GM12878 (cell line): Measurements from ENCODE around the gene TTYH3. TPM values are rescaled to one million over a fixed set of nuclear protein-coding genes. Genes with fewer than 3 reads are reported as not detected.

Experiments
- ATAC-seq: fragments of 200-7000 bp; cut with Tn5 transposase; 3 replicates; pipeline ENCODE4 v1.9.1; 2020; ENCODE audit warnings: mild to moderate bottlenecking, moderate library complexity
- BruUV-seq: library from RNA; stranded (reverse); fragments of 400-500 nt; replicated peaks from 2 replicates; lab custom pipeline; 2021; lab: Mats Ljungman, UMichigan
- CTCF ChIA-PET: fragments of 300-600 bp; sonication (Branson Sonifier 250); formaldehyde crosslinking; extraction: SDS; loops from one replicate; lab custom pipeline; 2021; ENCODE audit warnings: inconsistent platforms; lab: Yijun Ruan, JAX
- POLR2A ChIA-PET: fragments of 350-600 bp; formaldehyde crosslinking; extraction: SDS; loops from one replicate; lab custom pipeline; 2021; ENCODE audit warnings: inconsistent platforms; lab: Charles Lee
- RAD21 ChIA-PET: fragments of 300-600 bp; sonication (Branson Sonifier 250); formaldehyde crosslinking; loops from one replicate; lab custom pipeline; 2023; ENCODE audit warnings: antibody characterized with exemption; ENCODE audit not compliant: unreplicated experiment; lab: Charles Lee
- SMC1A ChIA-PET: fragments of 300-600 bp; sonication (Branson Sonifier 250); formaldehyde crosslinking; loops from one replicate; lab custom pipeline; 2023; ENCODE audit not compliant: unreplicated experiment, uncharacterized antibody; lab: Charles Lee
- DNase-seq: peaks from one replicate; pipeline ENCODE4 v3.0.0-alpha.2; 2011; ENCODE audit warnings: low read depth, low spot score
- FAIRE-seq: peaks from 3 replicates; lab custom pipeline; 2011; peaks lifted over from hg19 to GRCh38; lab: Jason Lieb, UNC
- H2AFZ ChIP-seq: 2 replicates; pipeline ENCODE4 v1.6.0; 2011; ENCODE audit warnings: low read depth, low read length, control low read depth; ENCODE audit not compliant: control insufficient read depth
- H3K27ac ChIP-seq: 2 replicates; pipeline ENCODE4 v1.5.1; 2011; ENCODE audit warnings: control low read depth; ENCODE audit not compliant: control insufficient read depth, insufficient read depth
- H3K27me3 ChIP-seq, 2 experiments: replicated peaks in 1 of 2; 2 replicates each; pipeline versions ENCODE4 v1.6.0 to v1.6.1; 2011; ENCODE audit warnings: low read length in 1 of 2; ENCODE audit not compliant: control insufficient read depth in 2 of 2, insufficient read depth in 2 of 2
- H3K36me3 ChIP-seq, 2 experiments: 2 replicates each; pipeline ENCODE4 v1.5.1; 2011; ENCODE audit warnings: low read length in 1 of 2; ENCODE audit not compliant: control insufficient read depth in 2 of 2, insufficient read depth in 2 of 2
- H3K4me1 ChIP-seq: 2 replicates; pipeline ENCODE4 v1.6.1; 2011; ENCODE audit warnings: mild to moderate bottlenecking, low read length, moderate library complexity, mixed read lengths; ENCODE audit not compliant: control insufficient read depth, insufficient read depth
- H3K4me2 ChIP-seq: 2 replicates; pipeline ENCODE4 v1.6.0; 2011; ENCODE audit warnings: control low read depth; ENCODE audit not compliant: control insufficient read depth, insufficient read depth
- H3K4me3 ChIP-seq: fragments of 200-600 bp; sonication (generic); 2 replicates; pipeline ENCODE4 v1.5.1; 2016
- H3K79me2 ChIP-seq: 2 replicates; pipeline ENCODE4 v1.6.0; 2011; ENCODE audit warnings: low read length; ENCODE audit not compliant: control insufficient read depth, insufficient read depth
- H3K9ac ChIP-seq: 2 replicates; pipeline ENCODE4 v1.8.0; 2011; ENCODE audit warnings: low read length, control low read depth, mixed read lengths; ENCODE audit not compliant: control insufficient read depth, insufficient read depth
- H3K9me3 ChIP-seq: replicated peaks from 3 replicates; pipeline ENCODE4 v1.5.1; 2011; ENCODE audit warnings: mild to moderate bottlenecking, low read length; ENCODE audit not compliant: control insufficient read depth, insufficient read depth
- H4K20me1 ChIP-seq: 2 replicates; pipeline ENCODE4 v1.6.0; 2011; ENCODE audit not compliant: control insufficient read depth, insufficient read depth
- DPF2 ChIP-seq: fragments of 450-650 bp; IDR thresholded peaks from 2 replicates; pipeline ENCODE4 v1.6.1; 2017; ENCODE audit warnings: mild to moderate bottlenecking
- KAT2A ChIP-seq: conservative IDR thresholded peaks from 2 replicates; pipeline ENCODE4 v1.6.1; 2011; ENCODE audit warnings: low read depth, low read length; ENCODE audit not compliant: control insufficient read depth
- MEF2A ChIP-seq: IDR thresholded peaks from 2 replicates; pipeline ENCODE4 v1.6.1; 2011; ENCODE audit warnings: low read depth, mild to moderate bottlenecking, low read length, moderate library complexity; ENCODE audit not compliant: insufficient read depth
- MLLT1 ChIP-seq: fragments of 450-650 bp; IDR thresholded peaks from 2 replicates; pipeline ENCODE4 v1.6.1; 2016; ENCODE audit warnings: mild to moderate bottlenecking
- MTA2 ChIP-seq: fragments of 450-650 bp; IDR thresholded peaks from 2 replicates; pipeline ENCODE4 v1.6.1; 2016; ENCODE audit warnings: low read depth, mild to moderate bottlenecking, moderate library complexity
- MXI1 ChIP-seq: fragments of 150-350 bp; IDR thresholded peaks from 2 replicates; pipeline ENCODE4 v1.6.1; 2011; ENCODE audit warnings: low read depth, mild to moderate bottlenecking, inconsistent platforms, low read length, improper control_type of control experiment
- MYB ChIP-seq: fragments of 150-350 bp; IDR thresholded peaks from 2 replicates; pipeline ENCODE4 v1.6.1; 2014; ENCODE audit warnings: mild to moderate bottlenecking, low read depth, low read length, borderline replicate concordance
- NRF1 ChIP-seq: conservative IDR thresholded peaks from 2 replicates; pipeline ENCODE4 v1.6.1; 2011; ENCODE audit warnings: mild to moderate bottlenecking, low read depth, low read length, improper control_type of control experiment
- RAD21 ChIP-seq: IDR thresholded peaks from 2 replicates; pipeline ENCODE4 v1.6.1; 2011; ENCODE audit warnings: mild to moderate bottlenecking, low read depth, low read length, moderate library complexity; ENCODE audit not compliant: insufficient read depth
- RBBP5 ChIP-seq: fragments of 200-600 bp; sonication (generic); conservative IDR thresholded peaks from 2 replicates; pipeline ENCODE4 v1.6.1; 2016
- RUNX3 ChIP-seq: IDR thresholded peaks from 2 replicates; pipeline ENCODE4 v1.6.1; 2012; ENCODE audit warnings: low read length, inconsistent platforms
- SUZ12 ChIP-seq: fragments of 200-600 bp; sonication (generic); IDR thresholded peaks from one replicate; pipeline ENCODE4 v1.6.1; 2018; ENCODE audit warnings: antibody characterized with exemption, mild to moderate bottlenecking; ENCODE audit not compliant: unreplicated experiment
- TAF1 ChIP-seq: IDR thresholded peaks from 2 replicates; pipeline ENCODE4 v1.6.1; 2011; ENCODE audit warnings: mild to moderate bottlenecking, low read depth, low read length, borderline replicate concordance
- TCF12 ChIP-seq: IDR thresholded peaks from 2 replicates; pipeline ENCODE4 v1.6.1; 2011; ENCODE audit warnings: low read depth, mild to moderate bottlenecking, low read length
- whole genome bisulfite sequencing: methylation state at CpG from one replicate; pipeline ENCODE4 v1.1.6; 2016; ENCODE audit warnings: low lambda C conversion rate; ENCODE audit not compliant: insufficient replicate concordance, insufficient coverage; ENCODE audit errors: missing lambda C conversion rate; 5-methylcytosine and 5-hydroxymethylcytosine counted together
- in situ Hi-C: fragments of 300-500 bp; cut with MboI; formaldehyde crosslinking; loops from 9 replicates; pipeline ENCODE4 v1.14.3; 2018; ENCODE audit warnings: mixed read lengths
- intact Hi-C: fragments of 100-400 bp; cut with micrococcal nuclease; formaldehyde crosslinking; loops from one replicate; pipeline ENCODE4 v1.14.2; 2022; ENCODE audit not compliant: unreplicated experiment
- polyA plus RNA-seq, 11 experiments: library from polyadenylated mRNA; depleted of rRNA in 4 of 11; unstranded in 6 of 11; stranded (reverse) in 5 of 11; fragments of >200 nt; fragmentation: Nextera tagmentation in 4 of 11; fragmentation: Illumina TruSeq in 1 of 11; extraction: Ambion mirVana in 4 of 11; extraction: Trizol in 1 of 11; gene quantifications; 1 replicate in 1 of 11; 2 replicates in 10 of 11; pipeline versions ENCODE4 v1.2.1 to v1.2.3, GENCODE V29; 2011 to 2016; ENCODE audit warnings: inconsistent platforms in 2 of 11, missing spikeins in 2 of 11, low read depth in 1 of 11
- total RNA-seq, 4 experiments: library from RNA; depleted of rRNA in 3 of 4; stranded (reverse); fragments of >200 nt in 3 of 4; fragmentation: Illumina TruSeq in 1 of 4; extraction: Trizol in 1 of 4; gene quantifications; 2 replicates each; pipeline versions ENCODE4 v1.2.1 to v1.2.3, GENCODE V29; 2013 to 2021

The TTYH3 gene
- total and polyA plus RNA-seq, 10 of the 15 experiments (the other 5 are each of a cell fraction or from before 2014, with no cell fraction given) = 0.79 to 71.4 (median 10.5) TPM

GRCh38 chr7:2639181-2639681, 7.4 kb downstream of the TTYH3 start:
- H3K9me3 ChIP-seq = no peaks in the 10 kb centered on the region
- H3K36me3 ChIP-seq = no peaks in the 10 kb centered on the region; a peak in 2 of 4 replicates
- FAIRE-seq (no peak), DNase-seq (no peak), ATAC-seq (no peak)
- CTCF ChIA-PET = no interaction called here
- RAD21 ChIA-PET = no interaction called here
- H3K4me3 ChIP-seq = no peak overlapping the region
- no peaks in the 10 kb centered on the region for H3K27me3 ChIP-seq
- H4K20me1 ChIP-seq = no peaks in the 10 kb centered on the region
- no TSS peak for BruUV-seq
- no peak overlapping the region for H2AFZ ChIP-seq
- H3K9ac ChIP-seq = no peak overlapping the region
- peaks cover 8% of the 10 kb centered on the region for H3K79me2 ChIP-seq
- H3K4me2 ChIP-seq = no peak overlapping the region
- POLR2A ChIA-PET = no interaction called here
- SMC1A ChIA-PET = no interaction called here
- WGBS = 85% methylated on average over 24 of the region's 24 CpGs
- H3K4me1 ChIP-seq = peaks cover 25% of the 10 kb centered on the region
- in situ Hi-C loops = no loop called here
- H3K27ac ChIP-seq = no peak overlapping the region
- TF ChIP-seq DPF2 = no peak
- no peak for TF ChIP-seq TCF12
- TF ChIP-seq RBBP5 = no peak
- no peak for TF ChIP-seq KAT2A
- no peak for TF ChIP-seq SUZ12
- no peak for TF ChIP-seq MXI1
- no peak for TF ChIP-seq NRF1
- TF ChIP-seq MTA2 = no peak
- TF ChIP-seq TAF1 = no peak
- TF ChIP-seq MYB = no peak
- no peak for TF ChIP-seq MEF2A
- TF ChIP-seq RAD21 = no peak
- TF ChIP-seq MLLT1 = no peak
- TF ChIP-seq RUNX3 = no peak
- intact Hi-C loops = no loop called here
